ENCODE measurements around the gene PWWP2B.
"Not testable (repeated sequence)": the region's sequence is repeated elsewhere in the genome, so short reads cannot be mapped to it uniquely, and the experiment has no call there.

Gene PWWP2B

GRCh38 chr10:132377326-132377725, 19.7 kb upstream of the PWWP2B start:
- Histone ChIP-seq H3K4me1 (ENCODE audit: control insufficient read depth, insufficient read depth, low read length) (no peaks in the 10 kb centered on the region), H3K9me3 (ENCODE audit: control insufficient read depth, low read length) (no peaks in the 10 kb centered on the region), H3K36me3 (ENCODE audit: control insufficient read depth, insufficient read depth, low read length) (no peaks in the 10 kb centered on the region), H3K27me3 (ENCODE audit: control insufficient read depth, insufficient read depth, low read length, poor library complexity, severe bottlenecking) (no peaks in the 10 kb centered on the region), H3K4me3 (ENCODE audit: insufficient read depth, low read depth, low read length) (no peak overlapping the region), H3K27ac (ENCODE audit: insufficient read depth, low read depth, low read length, poor library complexity, severe bottlenecking) (no peak overlapping the region)
- WGBS, 2 experiments, result 93 to 95% methylated on average over 7 of the region's 7 CpGs

- 82% methylated on average over 16 of the region's 16 CpGs for WGBS, 2 experiments
- not testable (repeated sequence) for H3K36me3 ChIP-seq (ENCODE audit: control insufficient read depth, insufficient read depth, low read length); H3K27me3 ChIP-seq (ENCODE audit: control insufficient read depth, insufficient read depth, low read length, poor library complexity, severe bottlenecking); H3K9me3 ChIP-seq (ENCODE audit: control insufficient read depth, low read length); H3K4me1 ChIP-seq (ENCODE audit: control insufficient read depth, insufficient read depth, low read length); H3K4me3 ChIP-seq (ENCODE audit: insufficient read depth, low read depth, low read length); H3K27ac ChIP-seq (ENCODE audit: insufficient read depth, low read depth, low read length, poor library complexity, severe bottlenecking)
These were observed 18.0 kb upstream of the PWWP2B start for GRCh38 chr10:132379026-132379425.

GRCh38 chr10:132380986-132381385, 16.0 kb upstream of the PWWP2B start:
- not testable (repeated sequence) for H3K27ac ChIP-seq (ENCODE audit: insufficient read depth, low read depth, low read length, poor library complexity, severe bottlenecking); H3K9me3 ChIP-seq (ENCODE audit: control insufficient read depth, low read length); H3K27me3 ChIP-seq (ENCODE audit: control insufficient read depth, insufficient read depth, low read length, poor library complexity, severe bottlenecking); H3K4me1 ChIP-seq (ENCODE audit: control insufficient read depth, insufficient read depth, low read length); H3K4me3 ChIP-seq (ENCODE audit: insufficient read depth, low read depth, low read length); H3K36me3 ChIP-seq (ENCODE audit: control insufficient read depth, insufficient read depth, low read length)
- 94 to 95% methylated on average over 4 of the region's 4 CpGs for WGBS, 2 experiments

GRCh38 chr10:132381741-132382140, 15.3 kb upstream of the PWWP2B start:
- 94 to 97% methylated on average over 2 of the region's 2 CpGs for WGBS, 2 experiments
- H3K36me3 ChIP-seq (ENCODE audit: control insufficient read depth, insufficient read depth, low read length), result no peaks in the 10 kb centered on the region
- no peak overlapping the region for H3K27ac ChIP-seq (ENCODE audit: insufficient read depth, low read depth, low read length, poor library complexity, severe bottlenecking)
- H3K9me3 ChIP-seq (ENCODE audit: control insufficient read depth, low read length), result no peaks in the 10 kb centered on the region
- no peaks in the 10 kb centered on the region for H3K27me3 ChIP-seq (ENCODE audit: control insufficient read depth, insufficient read depth, low read length, poor library complexity, severe bottlenecking)
- no peaks in the 10 kb centered on the region for H3K4me1 ChIP-seq (ENCODE audit: control insufficient read depth, insufficient read depth, low read length)
- H3K4me3 ChIP-seq (ENCODE audit: insufficient read depth, low read depth, low read length), result no peak overlapping the region

DNA sequence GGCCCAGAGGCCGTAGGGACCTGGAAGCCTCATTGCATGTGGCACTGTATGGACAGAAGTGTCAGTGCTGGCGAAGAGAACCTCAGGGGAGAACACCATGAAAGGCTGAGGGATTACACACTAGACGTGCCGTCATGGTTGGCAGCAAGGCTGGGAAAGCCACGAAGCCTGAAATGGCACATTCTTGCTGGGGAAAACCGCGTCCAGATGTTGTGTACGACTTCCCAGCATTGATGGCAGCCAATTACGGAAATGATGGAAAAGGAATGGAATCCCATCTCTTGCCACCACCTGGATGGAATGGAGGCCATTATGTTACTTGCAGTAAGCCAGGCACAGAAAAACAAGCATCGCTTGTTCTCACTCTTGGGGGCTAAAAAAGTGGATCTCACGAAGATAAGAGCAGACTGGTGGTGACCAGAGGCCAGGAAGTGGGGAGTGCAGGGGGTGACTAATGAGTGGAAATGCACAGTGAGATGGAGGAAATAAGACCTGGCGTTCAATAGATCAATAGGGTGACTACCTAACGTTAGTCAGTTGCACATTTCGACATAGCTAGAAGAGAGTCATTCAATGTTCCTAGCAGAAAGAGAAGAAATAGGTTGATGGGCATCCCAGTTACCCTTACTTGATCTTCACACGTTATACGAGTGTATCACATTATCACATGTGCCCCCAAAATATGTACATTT, 14.6 kb upstream of the PWWP2B start:
- Histone ChIP-seq H3K36me3 (ENCODE audit: control insufficient read depth, insufficient read depth, low read length) (no peaks in the 10 kb centered on the region), H3K27ac (ENCODE audit: insufficient read depth, low read depth, low read length, poor library complexity, severe bottlenecking) (no peak overlapping the region), H3K4me3 (ENCODE audit: insufficient read depth, low read depth, low read length) (no peak overlapping the region), H3K27me3 (ENCODE audit: control insufficient read depth, insufficient read depth, low read length, poor library complexity, severe bottlenecking) (no peaks in the 10 kb centered on the region), H3K4me1 (ENCODE audit: control insufficient read depth, insufficient read depth, low read length) (no peaks in the 10 kb centered on the region), H3K9me3 (ENCODE audit: control insufficient read depth, low read length) (no peaks in the 10 kb centered on the region)
- 90 to 91% methylated on average over 14 to 15 of the region's 16 CpGs for WGBS, 2 experiments

DNA sequence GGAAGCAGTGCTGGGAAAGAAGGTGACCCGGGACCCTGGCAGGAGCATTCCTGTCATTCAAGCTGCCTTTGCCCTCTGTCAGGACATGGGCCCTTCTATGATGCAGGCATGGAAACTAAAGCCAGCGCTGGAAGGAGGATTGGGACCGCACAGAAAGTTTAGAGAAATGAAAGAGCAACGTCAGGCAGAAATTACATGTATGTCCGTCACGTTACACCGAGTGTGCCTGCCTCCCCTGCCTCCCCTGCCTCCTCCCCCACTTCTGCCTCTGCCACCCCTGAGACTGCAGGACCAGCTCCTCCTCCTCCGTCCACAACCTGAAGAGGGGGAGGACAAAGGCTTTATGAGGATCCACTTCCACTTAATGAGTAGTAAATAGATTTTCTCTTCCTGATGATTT, 13.9 kb upstream of the PWWP2B start:
- WGBS, 2 experiments, result 79 to 93% methylated on average over 7 to 8 of the region's 8 CpGs
- Histone ChIP-seq H3K9me3 (ENCODE audit: control insufficient read depth, low read length) (no peaks in the 10 kb centered on the region), H3K36me3 (ENCODE audit: control insufficient read depth, insufficient read depth, low read length) (no peaks in the 10 kb centered on the region), H3K27ac (ENCODE audit: insufficient read depth, low read depth, low read length, poor library complexity, severe bottlenecking) (no peak overlapping the region), H3K4me1 (ENCODE audit: control insufficient read depth, insufficient read depth, low read length) (no peaks in the 10 kb centered on the region), H3K4me3 (ENCODE audit: insufficient read depth, low read depth, low read length) (no peak overlapping the region), H3K27me3 (ENCODE audit: control insufficient read depth, insufficient read depth, low read length, poor library complexity, severe bottlenecking) (no peaks in the 10 kb centered on the region)

DNA sequence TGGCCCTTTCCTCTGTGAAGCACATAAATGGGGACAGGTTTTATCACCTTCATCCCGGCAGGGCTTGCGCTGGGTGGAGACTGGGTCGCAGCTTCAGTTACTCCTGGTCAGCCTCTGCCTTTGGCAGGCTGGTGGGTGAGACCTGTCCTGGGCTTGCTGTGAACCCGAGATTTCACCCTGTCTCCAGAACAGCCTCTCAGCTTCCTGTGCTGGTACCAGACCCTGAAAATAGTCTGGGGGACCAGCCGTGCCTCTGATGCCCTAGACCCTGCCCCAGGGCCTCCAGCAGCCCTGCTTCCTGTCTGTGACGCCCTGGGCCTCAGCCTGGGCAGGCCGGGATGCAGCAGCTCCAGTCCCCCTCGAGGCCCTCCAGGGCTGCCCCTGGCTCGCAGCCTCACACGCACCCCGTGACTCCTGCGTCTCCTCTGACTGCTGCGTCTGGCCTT, 13.2 kb upstream of the PWWP2B start:
- H3K9me3 ChIP-seq (ENCODE audit: control insufficient read depth, low read length), result no peaks in the 10 kb centered on the region
- 86 to 87% methylated on average over 13 of the region's 13 CpGs for WGBS, 2 experiments
- no peaks in the 10 kb centered on the region for H3K4me1 ChIP-seq (ENCODE audit: control insufficient read depth, insufficient read depth, low read length)
- no peaks in the 10 kb centered on the region for H3K27me3 ChIP-seq (ENCODE audit: control insufficient read depth, insufficient read depth, low read length, poor library complexity, severe bottlenecking)
- H3K4me3 ChIP-seq (ENCODE audit: insufficient read depth, low read depth, low read length), result no peak overlapping the region
- H3K36me3 ChIP-seq (ENCODE audit: control insufficient read depth, insufficient read depth, low read length), result no peaks in the 10 kb centered on the region
- no peak overlapping the region for H3K27ac ChIP-seq (ENCODE audit: insufficient read depth, low read depth, low read length, poor library complexity, severe bottlenecking)

DNA sequence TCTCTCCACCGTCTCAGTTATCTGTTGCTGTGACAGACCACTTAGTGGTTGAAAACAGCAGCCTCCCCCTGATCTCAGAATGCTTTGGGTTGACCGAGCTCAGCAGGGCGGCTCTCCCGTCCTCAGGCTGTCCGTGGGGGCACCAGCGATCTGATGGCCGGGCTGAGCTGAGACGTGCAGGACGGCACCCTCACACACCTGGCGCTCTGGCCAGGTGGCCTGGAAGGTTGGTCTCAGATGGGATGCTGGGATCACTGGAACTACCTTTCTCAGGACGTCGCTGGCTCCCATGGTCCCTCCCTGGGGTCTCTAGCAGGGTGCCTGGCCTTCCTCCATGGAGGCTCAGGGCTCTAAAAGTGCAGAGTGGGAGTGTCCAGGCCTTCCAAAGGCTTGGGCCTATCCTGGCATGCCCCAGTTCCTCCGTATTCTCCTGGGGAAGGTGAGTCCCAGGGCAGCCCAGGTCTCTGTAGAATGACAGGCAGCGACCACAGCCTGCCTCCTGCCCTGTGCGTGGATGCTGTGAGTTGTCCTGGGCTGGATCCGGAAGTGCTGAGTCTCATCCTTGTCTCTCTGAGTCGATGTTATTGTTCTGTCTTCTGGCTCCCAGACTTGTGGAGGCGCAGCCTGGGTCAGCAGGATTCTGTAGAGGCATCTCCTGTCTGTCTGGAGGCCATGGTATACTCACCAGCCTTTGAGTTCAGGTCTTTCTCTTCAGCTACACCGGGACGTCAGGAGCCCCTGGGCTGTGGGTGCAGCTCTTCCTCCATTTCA, 12.2 kb upstream of the PWWP2B start:
- Histone ChIP-seq H3K9me3 (ENCODE audit: control insufficient read depth, low read length) (no peaks in the 10 kb centered on the region), H3K4me3 (ENCODE audit: insufficient read depth, low read depth, low read length) (no peak overlapping the region), H3K27me3 (ENCODE audit: control insufficient read depth, insufficient read depth, low read length, poor library complexity, severe bottlenecking) (no peaks in the 10 kb centered on the region), H3K4me1 (ENCODE audit: control insufficient read depth, insufficient read depth, low read length) (no peaks in the 10 kb centered on the region), H3K36me3 (ENCODE audit: control insufficient read depth, insufficient read depth, low read length) (no peaks in the 10 kb centered on the region), H3K27ac (ENCODE audit: insufficient read depth, low read depth, low read length, poor library complexity, severe bottlenecking) (no peak overlapping the region)
- 90 to 92% methylated on average over 20 of the region's 20 CpGs for WGBS, 2 experiments

GRCh38 chr10:132385389-132385667, 11.7 kb upstream of the PWWP2B start:
- Histone ChIP-seq H3K4me1 (ENCODE audit: control insufficient read depth, insufficient read depth, low read length) (no peaks in the 10 kb centered on the region), H3K27ac (ENCODE audit: insufficient read depth, low read depth, low read length, poor library complexity, severe bottlenecking) (no peak overlapping the region), H3K4me3 (ENCODE audit: insufficient read depth, low read depth, low read length) (no peak overlapping the region), H3K27me3 (ENCODE audit: control insufficient read depth, insufficient read depth, low read length, poor library complexity, severe bottlenecking) (no peaks in the 10 kb centered on the region), H3K36me3 (ENCODE audit: control insufficient read depth, insufficient read depth, low read length) (no peaks in the 10 kb centered on the region), H3K9me3 (ENCODE audit: control insufficient read depth, low read length) (no peaks in the 10 kb centered on the region)
- WGBS, 2 experiments, result 91 to 94% methylated on average over 5 of the region's 5 CpGs

GRCh38 chr10:132385721-132386418, 11.1 kb upstream of the PWWP2B start:
- H3K27ac ChIP-seq (ENCODE audit: insufficient read depth, low read depth, low read length, poor library complexity, severe bottlenecking), result no peak overlapping the region
- 94 to 95% methylated on average over 18 of the region's 18 CpGs for WGBS, 2 experiments
- H3K36me3 ChIP-seq (ENCODE audit: control insufficient read depth, insufficient read depth, low read length), result no peaks in the 10 kb centered on the region
- H3K4me3 ChIP-seq (ENCODE audit: insufficient read depth, low read depth, low read length), result no peak overlapping the region
- H3K4me1 ChIP-seq (ENCODE audit: control insufficient read depth, insufficient read depth, low read length), result no peaks in the 10 kb centered on the region
- no peaks in the 10 kb centered on the region for H3K27me3 ChIP-seq (ENCODE audit: control insufficient read depth, insufficient read depth, low read length, poor library complexity, severe bottlenecking)
- H3K9me3 ChIP-seq (ENCODE audit: control insufficient read depth, low read length), result no peaks in the 10 kb centered on the region

Data from ectodermal cell (in vitro differentiated cells).